Raji (cell line): ENCODE results near the gene POC1B.

Experiments used
- POLR2A ChIP-seq: IDR thresholded peaks from 2 replicates; pipeline ENCODE4 v1.6.1; 2011; ENCODE audit warnings: low read depth, low read length, control low read depth; ENCODE audit not compliant: insufficient read depth

POC1B gene

GRCh38 chr12:89468648-89469326 lies 57.1 kb downstream of the POC1B start:
- no peak for TF ChIP-seq POLR2A

GRCh38 chr12:89468017-89468416 lies 57.8 kb downstream of the POC1B start:
- no peak for TF ChIP-seq POLR2A

DNA sequence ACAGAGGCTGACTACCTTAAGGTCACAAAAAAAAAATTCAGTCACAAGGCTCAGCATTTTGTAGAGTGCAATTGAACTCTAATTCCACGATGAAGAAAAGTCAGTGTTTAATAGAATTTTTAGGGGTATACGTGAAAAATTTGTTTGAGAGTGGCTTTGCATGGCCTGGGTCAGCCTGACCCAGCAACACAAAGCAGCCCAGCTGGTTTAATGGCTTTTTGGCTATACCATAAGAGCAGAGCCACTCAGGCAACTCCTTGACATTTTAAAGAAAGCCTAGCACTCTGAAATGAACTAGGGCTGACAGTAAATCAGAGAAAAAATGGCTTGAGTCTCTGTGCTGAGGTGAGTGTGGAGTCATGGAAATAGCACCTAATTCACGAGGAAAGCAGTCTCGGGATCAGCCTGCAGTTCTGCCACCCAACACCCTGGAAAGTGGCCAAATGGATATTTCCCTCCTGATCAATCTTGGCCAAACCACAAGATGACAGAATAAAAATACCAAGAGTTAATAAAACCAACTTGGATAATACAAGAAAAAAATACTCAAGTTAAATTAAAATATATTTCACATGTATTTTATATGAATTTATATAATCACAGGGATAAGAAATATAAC lies 60.8 kb downstream of the POC1B start:
- TF ChIP-seq POLR2A = no peak

GRCh38 chr12:89461649-89462612 lies 63.9 kb downstream of the POC1B start:
- TF ChIP-seq POLR2A = no peak

GRCh38 chr12:89461190-89461589 lies 64.7 kb downstream of the POC1B start:
- no peak for TF ChIP-seq POLR2A

- no peak for TF ChIP-seq POLR2A
These were observed 69.3 kb downstream of the POC1B start for GRCh38 chr12:89456565-89456964.

DNA sequence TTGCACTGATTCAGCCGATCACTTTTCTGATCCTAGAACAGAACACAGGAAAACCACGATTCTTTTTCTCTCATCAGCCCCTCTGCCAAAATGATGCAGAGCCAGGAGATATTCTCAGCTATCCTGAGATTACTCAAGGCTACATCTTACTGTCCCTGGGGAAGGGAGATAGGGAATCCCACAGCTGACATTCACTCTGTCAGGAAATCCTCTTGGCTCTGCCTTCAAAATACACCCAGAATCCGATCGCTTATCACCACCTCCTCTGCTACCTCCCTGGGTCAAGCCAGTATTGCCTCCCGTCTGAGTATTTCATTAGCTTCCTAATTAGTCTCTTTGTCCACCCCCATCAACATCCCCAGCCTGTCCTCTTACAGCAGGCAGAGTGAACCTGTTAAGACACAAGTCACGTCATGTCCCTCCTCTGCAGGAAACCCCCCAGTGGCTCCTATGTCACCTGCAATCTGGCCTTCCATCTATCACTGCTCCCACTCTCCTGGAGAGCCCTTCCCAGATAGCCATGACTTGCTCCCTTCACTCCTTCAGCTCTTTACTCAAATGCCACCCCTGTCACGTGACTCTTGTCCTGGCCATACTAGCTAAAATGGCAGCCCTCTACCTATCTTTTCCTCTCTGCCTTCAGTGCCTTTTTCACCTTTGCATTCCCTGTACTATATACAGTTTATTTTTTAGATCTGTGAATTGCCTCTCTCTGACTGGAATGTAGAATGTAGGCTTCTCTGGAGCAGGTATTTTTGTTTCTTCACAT lies 71.6 kb downstream of the POC1B start:
- no peak for TF ChIP-seq POLR2A

- no peak for TF ChIP-seq POLR2A
These were observed 72.5 kb downstream of the POC1B start for GRCh38 chr12:89453121-89453978.

DNA sequence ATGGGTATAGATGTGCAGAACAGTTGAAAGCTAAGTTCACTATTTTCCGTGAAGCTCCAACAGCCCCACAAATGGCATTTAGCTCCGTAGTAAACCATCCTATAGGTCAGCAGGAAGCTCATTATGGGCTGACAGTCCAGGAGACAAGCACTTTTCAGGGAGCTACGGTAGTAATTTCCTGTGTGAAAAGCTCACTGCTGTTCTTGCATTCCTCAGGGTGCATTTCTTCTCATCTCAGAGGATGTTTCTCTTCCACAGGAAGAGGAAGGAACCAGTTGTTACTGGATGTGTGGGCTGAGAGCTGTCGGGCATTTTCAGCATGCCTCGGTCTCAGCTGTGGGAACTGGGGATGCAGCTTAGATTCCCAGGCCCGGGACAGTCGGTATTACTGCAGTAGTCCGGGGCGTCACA lies 74.0 kb downstream of the POC1B start:
- no peak for TF ChIP-seq POLR2A

DNA sequence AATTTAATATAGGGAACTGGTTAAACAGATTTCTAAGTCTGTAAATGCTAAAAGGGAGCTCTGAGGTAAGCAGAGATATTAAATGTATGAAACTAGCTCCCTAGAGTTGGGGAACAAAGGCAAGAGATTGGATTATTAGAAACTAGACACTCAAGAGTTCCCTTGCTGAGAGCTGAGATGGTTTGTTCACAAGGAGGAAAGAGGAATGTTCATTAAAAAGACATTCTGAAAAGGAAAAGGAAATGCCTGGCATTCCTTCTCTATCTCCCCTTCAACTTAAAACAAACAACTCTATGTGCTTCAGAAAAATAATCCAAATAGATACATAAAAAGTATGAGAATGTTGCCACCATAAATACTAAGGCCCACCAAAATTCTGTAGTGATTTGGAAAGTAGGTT lies 74.9 kb downstream of the POC1B start:
- TF ChIP-seq POLR2A = no peak

- TF ChIP-seq POLR2A = no peak
These were observed 76.9 kb downstream of the POC1B start for GRCh38 chr12:89448951-89449371.

GRCh38 chr12:89448526-89448925 lies 77.3 kb downstream of the POC1B start:
- TF ChIP-seq POLR2A = no peak

- no peak for TF ChIP-seq POLR2A
These were observed 85.9 kb downstream of the POC1B start for GRCh38 chr12:89439941-89440340.

GRCh38 chr12:89437231-89437630 lies 88.6 kb downstream of the POC1B start:
- no peak for TF ChIP-seq POLR2A
